ENCODE measurements around the gene RAMP2.

DNA sequence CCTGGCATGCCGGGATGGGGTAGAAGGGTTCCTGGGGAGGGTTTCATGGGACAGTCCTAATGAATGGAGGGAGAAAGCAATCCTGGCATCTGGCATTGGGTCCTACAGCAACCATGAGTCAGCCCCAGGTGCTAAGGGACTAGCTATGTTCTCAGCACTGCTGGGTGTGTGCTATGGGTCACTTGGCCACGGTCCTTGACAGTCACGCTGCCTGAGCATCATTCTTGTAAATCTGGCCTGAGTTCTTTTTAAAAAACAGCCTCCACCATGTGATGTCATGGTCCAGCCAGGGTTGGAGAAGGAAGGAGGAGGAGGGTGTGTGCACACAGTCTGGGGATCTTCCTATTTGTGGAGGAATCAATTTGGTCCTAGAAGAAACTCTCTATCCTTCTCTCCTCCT lies 6.2 kb upstream of the RAMP2 start:
- TF ChIP-seq, protein P1, sequence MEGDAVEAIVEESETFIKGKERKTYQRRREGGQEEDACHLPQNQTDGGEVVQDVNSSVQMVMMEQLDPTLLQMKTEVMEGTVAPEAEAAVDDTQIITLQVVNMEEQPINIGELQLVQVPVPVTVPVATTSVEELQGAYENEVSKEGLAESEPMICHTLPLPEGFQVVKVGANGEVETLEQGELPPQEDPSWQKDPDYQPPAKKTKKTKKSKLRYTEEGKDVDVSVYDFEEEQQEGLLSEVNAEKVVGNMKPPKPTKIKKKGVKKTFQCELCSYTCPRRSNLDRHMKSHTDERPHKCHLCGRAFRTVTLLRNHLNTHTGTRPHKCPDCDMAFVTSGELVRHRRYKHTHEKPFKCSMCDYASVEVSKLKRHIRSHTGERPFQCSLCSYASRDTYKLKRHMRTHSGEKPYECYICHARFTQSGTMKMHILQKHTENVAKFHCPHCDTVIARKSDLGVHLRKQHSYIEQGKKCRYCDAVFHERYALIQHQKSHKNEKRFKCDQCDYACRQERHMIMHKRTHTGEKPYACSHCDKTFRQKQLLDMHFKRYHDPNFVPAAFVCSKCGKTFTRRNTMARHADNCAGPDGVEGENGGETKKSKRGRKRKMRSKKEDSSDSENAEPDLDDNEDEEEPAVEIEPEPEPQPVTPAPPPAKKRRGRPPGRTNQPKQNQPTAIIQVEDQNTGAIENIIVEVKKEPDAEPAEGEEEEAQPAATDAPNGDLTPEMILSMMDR (IDR thresholded peaks at IDR 0.05; ENCODE audit: insufficient read depth, low read length, poor library complexity, severe bottlenecking) = no peak
- no peak for TF ChIP-seq EZH2phosphoT487 (conservative IDR thresholded peaks at IDR 0.05; ENCODE audit: low read length)

Data from SU-DHL-6 (cell line).